HG03066 (cell line): ENCODE results near the gene MED29.

Experiments
- ATAC-seq: cut with Tn5 transposase; IDR thresholded peaks from one replicate; pipeline ENCODE4 v1.9.1; 2021; ENCODE audit warnings: low read depth; ENCODE audit not compliant: unreplicated experiment

MED29 gene, protein sequence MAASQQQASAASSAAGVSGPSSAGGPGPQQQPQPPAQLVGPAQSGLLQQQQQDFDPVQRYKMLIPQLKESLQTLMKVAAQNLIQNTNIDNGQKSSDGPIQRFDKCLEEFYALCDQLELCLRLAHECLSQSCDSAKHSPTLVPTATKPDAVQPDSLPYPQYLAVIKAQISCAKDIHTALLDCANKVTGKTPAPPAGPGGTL

DNA sequence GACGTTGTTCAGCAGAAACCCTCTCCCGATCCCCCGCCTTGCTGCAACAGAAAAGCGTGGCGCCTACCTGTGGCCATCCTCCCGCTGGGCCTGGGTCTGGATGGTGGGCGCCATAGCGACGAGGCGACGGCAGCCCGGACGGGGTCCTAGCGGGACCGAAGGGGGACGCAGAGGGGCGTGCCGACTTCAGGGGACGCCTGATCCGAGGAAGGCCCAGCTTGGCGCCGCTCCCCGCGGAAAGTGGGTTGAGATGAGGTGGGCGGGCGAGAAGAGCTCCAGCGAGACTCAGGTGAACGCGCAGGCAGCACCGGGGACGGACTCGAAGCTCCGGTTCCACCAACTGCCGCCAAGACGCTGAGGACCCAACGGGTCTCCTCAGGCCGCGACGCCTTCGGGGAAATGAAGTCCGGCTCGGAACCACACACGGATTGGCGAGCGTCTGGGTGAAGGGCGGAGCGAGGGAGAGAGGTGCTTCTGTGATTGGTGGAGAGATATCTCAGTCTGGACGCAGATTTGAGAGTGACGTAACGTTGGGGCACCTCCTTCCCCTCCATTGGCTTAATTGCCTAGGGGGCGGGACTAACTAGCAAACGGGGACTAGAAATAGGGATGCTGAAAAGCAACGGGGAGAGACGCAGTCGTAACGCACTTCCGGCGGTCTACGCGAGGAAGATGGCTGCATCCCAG, at the start of gene MED29, which contains the start of gene PAF1:
MED29 (plus strand) TSS at position 628 of the 687 bp plus-strand sequence; CDS start at position 673, 45 bp downstream.
PAF1 (minus strand) TSS at position 356 of the 687 bp plus-strand sequence; CDS start at position 114, 242 bp downstream.
- peak; percentile 93 for ATAC-seq

DNA sequence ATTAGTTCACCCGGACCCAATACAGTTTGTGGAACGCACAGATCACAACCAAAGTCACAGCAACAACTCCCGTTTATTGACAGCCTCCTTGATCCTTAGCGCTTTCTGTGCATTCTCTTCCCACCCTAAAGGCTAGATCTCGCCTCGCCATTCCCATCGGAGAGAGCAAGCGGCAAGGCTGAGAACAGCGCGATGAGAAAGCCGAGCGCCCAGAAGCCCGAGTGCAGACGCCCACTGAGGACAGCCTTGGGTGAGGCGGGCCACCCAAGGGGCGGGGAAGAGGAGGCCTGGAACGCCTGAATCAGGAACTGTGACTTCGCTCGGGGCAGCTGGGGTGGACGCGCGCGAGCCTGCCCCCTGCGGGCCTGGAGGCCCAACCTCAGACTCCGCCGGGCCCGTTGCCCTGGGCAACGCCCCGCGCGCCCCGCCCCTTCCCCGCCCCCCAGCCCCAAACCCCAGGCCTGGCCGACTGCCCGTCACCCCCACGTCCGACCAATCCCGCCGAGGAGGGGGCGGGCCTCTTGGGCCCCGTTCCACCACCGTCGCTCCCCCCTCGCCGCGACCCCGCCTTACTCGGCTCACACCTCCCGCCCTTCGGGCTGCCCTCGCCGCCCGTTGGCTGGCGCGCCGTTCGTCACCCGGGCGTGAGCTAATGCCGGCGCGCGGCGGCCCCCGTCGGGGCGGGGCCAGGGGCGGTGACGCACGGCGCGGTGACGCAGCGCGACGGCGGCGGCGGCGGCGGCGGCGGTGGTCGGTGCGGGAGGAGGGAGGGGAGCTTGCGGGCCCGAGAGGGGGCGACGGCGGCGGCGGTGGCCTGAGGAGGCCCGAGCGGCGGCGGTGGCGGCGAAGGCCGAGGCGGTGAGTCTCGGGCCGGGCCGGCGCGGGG, 49.2 kb upstream of the MED29 start, which contains the start of gene SAMD4B:
SAMD4B (plus strand) TSS at position 703 of the 886 bp plus-strand sequence. CDS start 14,473 bp downstream, outside the sequence.
- peak; percentile 83 for ATAC-seq

DNA sequence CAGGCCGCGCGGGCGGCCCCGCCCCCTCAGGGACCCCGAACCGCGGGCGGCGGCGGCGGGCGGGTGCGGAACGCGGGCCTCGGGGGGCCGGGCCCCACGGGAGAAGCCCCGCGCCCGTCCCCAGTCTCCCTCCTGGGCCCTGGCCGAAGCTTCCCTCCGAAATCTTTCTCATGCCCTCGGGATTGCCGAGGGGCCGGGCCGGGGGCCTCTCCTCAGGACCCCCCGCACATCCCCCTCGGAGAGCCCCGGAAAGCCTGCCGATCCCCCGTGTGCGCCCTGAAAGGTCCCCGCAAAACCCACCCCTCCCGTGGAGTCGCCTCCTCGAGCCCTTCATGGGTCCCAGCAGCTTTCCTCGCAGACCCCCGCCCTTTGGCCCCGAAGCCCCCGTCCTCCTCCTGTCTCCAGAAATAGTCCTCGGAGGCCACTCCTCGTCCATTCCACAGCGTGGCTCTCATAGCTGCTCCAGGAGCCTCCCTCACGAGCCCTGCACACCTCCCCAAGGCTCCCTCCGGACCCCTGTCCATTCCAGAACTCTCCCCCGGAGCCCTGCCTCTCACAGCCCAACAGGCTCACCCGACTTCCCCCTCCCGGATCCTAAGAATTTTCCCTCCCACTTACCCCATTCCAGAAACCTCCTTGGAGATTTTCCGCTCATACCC, 48.4 kb upstream of the MED29 start:
- ATAC-seq = no peak

DNA sequence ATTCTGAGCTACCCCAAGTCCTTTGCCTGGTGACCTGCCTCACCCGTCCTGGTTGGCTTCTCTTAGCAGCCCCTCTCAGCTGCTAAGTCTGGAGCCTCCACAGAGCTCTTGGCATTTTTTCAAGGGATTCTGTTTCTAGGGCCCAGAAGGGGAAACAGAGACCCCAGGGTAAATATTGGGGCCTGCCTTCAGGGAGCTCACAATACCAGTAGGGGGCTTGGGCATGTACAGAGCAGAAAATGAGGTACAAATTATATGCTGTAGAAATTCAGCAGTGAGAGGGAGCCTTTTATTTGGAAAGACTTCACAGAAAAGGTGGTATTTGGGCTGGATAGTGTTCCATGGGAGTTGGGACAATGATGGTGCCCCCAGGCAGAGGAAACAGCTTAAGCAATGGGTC, 45.2 kb upstream of the MED29 start:
- ATAC-seq = no peak

DNA sequence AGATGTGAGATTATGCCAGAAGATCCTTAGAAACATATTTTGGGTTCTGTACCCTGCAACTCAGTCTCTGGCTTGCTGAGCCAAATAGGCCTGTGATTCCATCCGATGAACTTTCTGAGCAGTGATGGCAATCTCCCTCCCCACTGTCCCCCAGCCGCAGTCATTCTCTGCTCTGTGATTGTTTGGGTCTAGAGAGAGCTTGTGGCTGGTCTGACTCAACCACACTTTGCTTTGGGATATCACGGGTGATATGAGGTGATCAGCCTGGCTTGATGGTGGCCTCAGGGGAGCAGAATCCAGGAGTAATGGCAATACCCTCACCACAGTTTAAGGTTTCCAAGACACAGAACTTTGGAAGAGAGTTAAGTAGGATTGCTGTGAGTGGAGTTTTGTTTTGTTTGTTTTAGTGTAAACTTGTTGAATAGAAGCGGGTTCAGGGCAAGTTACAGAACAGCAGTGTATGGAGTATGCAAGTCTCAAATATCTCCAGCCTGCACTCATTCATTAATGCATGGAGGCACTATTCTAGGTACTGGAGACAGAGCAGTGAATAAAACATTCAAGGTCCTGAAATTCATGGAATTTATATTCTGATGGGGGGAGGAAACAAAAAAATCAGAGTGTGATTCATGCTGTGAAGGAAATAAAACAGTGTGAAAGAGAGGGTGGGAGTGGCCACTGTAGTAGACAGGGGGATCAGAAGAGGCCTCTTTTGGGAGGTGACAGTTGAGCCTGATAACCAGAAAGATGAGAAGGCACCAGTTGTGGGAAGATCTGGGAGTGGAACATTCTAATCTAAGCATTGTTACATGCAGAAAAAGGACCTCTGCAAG, 43.6 kb upstream of the MED29 start:
- no peak for ATAC-seq

DNA sequence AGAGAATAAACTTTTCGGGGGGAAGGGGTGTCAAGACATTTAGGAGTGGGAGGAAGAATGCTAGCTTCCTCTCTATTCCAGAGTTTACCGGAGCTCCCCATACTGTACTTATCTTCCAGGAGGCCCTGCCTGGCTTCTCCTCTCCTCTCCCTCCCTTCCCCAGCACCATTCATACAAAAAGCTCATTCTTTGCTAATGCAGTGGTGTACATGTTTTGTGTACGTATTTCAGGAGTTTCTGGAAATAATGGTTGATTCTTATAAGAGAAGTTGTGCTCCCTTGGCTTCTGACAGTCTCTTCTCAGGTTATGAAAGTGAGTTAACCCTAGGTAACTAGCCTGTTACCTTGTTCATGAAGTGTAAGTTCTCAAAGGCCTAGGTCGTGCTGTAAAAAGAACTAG, 41.9 kb upstream of the MED29 start:
- no peak for ATAC-seq

DNA sequence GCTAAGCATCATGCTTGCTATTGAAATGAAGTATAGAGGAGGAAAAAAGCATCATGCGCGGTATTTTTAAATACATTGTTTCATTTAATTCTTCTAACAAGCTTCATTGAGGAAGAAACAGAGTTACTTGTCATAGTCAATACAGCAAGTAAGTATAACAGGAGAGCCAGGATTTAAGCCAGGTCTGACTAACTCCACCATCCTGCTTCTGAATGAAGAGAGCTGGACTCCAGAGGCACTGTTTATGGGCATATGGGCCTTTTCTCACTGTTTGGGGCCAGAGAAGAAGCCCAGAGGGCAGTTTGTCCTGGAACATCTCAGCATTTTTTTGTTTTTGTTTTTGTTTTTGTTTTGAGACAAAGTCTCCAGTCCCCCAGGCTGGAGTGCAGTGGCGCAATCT, 41.0 kb upstream of the MED29 start:
- ATAC-seq = no peak

DNA sequence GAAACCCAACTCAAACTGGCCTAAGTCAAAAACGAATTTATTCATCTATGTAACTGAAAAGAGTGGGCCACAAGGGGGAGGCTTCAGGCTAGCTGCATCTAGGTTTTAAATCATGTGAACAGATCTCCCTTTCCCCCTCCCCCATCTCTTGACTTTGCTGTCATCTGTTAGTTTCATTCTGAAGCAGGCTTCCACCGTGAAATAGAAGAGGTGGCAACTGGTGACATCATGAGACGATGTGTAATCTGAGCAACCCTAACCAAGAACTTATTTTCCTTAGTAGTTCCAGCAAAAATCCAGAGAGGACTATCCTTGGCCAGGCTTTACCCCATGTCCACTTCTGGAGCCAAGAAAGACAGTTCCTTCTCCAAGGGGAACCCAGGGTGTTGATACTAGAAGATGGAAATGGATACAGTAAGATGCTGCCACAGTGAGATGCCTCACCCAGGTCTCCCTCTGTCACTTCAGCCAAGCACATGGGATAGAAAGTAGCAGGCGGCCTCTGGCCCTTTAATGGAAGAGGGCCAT, 39.6 kb upstream of the MED29 start:
- ATAC-seq = no peak

DNA sequence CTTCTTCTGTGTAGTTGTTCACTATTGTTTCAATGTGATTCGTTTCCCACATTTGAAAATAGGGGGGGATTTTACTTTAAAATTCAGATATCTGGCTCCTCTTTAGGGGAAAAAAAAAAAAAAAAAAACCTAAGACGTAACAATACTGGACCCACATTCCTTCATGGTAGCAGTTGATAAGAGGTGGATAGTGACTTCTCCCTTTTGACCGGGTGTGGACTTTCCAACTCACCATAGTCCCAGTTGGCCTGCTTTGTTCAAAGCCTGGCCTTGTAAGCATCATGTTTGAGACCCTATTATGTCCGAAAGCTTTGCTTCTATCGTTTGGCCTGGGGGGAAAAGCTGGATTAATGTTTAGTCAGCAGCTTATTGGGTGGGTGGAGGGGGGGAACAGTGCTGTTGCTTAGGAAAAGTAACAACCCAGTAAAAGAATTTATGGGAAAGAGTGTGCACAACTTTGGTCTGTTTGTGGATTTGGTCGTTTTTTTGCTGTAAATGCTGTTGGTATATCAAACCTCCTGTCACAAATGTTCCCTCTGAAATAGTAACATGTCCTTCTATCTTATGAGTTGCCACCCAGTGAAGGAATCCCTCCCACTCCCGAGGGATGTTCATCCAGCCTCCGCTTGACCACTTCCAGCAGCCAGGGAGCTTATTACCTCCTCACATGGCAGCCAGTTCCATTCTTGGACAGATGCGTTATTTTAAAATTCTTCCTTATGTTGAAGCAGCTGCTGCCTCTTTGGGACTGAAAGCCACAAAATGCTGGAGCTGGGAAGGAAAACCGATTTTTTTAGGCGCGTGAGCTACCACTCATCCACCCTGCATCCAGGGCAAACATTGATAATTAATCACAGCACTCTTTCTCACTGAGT, 38.6 kb upstream of the MED29 start:
- no peak for ATAC-seq

DNA sequence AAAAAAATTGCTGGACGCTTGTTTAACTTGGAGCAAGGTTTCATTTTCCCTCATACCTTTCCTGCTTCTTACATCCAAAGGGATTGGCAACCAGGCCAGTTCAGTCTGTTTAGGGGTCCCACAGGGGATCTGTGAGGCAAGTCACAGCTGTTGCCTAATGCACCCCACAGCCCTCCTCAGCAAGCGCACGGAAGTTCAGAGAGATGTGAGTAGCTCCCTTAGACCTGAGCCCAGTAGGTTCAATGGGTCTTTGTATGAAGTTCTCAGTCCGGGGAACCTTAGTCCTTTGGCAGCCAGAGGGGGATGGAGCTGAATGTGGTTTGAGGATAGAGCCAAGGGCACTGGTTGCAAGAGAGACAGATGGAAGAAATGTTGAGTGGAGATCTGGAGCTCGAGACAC, 35.9 kb upstream of the MED29 start:
- ATAC-seq = no peak

DNA sequence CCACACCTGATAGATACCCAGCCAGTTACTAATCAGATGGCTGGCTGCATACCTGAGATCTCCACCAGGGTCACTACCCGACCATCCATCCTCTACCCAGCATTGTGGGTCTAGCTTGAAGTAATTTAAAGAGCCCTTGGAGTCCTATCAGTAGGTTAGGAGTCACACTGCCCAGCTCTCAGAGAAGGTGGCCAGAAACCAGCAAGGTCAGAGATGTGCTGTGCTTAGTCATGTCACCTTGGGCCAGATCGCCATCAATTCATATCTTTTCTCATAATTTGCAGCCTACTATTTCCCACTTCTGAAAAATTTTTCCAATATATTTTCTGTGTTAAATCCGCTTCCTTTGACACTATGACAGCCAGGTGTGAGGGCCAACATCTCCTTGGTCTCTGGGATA, 35.1 kb upstream of the MED29 start:
- no peak for ATAC-seq

DNA sequence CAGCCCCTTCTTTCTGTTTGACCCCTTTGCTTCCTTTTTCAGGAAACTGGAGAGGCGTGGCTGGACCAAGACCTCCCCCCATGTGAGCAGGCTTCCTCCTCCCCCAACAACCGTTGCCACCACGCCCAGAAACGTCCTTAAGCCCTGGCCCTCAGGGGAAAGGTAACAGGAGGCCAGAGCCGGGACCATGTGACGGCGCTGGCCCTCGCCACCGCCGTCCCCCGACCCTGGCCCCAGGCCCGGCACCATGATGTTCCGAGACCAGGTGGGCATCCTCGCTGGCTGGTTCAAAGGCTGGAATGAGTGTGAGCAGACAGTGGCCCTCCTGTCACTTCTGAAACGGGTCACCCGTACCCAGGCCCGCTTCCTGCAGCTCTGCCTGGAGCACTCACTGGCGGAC, 34.5 kb upstream of the MED29 start:
- no peak for ATAC-seq

DNA sequence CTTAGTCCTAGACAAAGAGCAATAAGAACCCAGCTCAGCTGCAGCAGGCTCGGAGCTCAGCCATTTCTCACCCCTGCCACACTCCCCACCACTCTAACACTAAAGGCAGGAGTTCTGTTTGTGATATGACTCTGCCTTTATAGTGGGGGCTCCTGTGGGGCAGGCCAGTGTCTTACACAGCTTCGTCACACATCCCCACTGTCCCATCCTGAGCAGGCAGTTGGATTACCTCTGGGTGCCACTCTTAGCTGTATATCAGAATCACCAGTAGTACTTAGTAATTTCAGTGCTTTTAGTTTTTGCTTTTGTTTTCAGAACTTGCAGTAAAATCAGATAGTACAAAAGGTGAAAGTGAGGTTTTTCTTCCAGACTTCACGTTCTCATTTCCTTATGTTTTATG, 32.2 kb upstream of the MED29 start:
- ATAC-seq = no peak

DNA sequence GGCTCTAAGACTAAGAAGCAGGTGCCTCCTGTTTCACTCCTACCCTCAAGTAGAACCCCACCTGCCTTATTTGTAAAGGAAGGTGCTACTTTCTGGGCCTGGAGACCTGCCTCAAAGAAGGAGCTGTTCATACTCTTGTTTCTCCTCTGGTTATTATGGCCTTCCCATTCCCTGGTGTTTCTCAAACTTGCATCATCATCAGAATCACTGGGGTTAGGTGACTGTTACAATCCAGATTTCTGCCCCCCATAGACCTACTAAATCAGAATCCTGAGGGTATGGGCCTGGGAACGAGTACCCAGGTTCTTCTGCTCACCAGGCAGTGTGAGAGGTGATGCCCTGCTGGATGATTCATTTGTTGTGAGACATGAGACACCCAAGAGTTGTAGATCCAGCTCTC, 30.6 kb upstream of the MED29 start:
- no peak for ATAC-seq

DNA sequence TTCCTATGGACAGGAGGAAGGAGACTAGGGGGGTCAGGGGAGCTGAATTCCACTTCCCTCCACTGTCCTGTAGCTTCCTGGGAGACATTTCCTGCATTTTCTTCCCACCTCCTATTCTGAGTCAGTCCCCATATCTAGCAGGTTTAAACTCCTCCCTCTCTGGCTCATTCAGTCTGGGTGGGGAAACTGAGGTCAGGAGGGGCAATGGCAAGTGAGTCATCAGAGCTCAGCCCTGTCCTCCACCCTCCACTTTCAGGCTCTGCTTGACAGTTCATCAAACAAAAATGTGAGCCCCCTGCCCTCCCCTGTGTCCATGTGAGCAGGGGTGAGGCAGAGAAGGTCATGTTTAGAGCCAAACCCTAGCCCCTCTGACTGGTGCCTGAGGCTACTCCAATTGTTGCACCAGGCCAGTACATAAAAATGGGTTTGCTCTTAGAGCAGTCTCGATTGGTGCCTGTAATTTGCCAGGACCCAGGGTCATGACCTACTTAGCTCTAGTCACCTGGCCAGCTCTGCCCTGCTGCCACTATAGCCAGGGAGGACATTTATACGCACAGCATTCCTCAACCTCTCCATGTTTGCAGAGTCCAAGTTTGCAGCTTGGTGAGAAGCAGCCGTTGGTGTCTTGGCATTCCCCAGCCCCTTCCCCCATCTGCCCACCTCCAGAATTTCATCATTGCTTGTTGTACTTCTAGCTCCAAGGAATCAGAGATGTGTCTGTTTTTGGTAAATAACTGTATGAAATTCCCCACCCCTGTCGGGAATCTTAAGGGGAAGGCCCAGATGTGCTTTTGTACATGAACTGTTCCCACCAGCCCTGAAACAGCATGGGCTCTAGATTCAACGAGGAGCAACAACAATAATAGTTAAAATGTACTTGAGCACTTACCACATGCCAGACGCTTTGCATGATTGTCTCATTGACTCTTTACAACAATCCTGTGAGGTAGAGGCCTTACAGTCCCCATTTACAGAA, 28.2 kb upstream of the MED29 start:
- no peak for ATAC-seq

DNA sequence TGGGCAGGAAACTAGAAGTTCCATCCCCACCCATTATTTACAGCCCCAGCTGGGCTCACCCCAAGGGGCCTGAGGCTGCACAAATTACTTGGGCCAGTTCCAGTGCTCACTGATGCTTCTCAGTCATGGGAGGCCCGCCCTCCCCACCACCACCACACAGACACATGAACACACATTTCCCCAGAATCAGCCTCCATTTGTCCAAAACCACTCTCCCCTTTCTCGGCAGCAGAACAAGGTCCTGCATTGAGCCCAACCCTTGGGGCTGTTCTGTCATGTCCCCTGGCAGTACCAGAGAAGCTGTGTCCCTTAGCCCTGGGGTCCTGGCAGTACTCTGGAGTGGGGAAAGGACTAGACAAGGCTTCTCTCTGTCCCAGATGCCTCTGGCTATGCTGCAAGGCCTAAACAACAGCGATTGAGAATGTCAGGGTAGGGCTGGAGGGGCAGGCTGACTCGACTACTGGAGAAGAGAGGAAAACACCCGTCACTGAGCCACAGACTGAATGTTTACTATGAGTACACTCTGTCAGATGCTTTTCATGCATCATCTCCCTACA, 27.2 kb upstream of the MED29 start:
- no peak for ATAC-seq

DNA sequence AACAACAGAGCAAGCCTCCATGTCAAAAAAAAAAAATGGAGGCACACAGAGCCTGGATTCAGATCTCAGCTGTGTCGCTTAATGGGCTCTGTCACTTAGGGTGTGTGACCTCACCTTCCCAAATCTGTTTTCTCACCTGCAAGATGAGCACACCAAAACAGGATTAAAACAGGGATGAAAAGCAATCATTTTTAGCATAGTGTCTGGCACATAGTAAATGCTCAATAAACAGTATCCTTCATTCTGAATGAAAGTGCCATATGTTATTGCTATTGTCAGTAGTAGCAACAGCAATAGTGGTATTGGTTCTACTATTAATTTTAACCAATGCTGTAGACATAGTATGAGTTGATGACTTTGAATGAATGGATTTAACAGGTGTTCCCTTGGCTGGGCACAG, 25.6 kb upstream of the MED29 start:
- no peak for ATAC-seq
